HFFc6 (cell line): Measurements from ENCODE around the gene PPP1R9A. TPM values are rescaled to one million over a fixed set of nuclear protein-coding genes. Genes with fewer than 3 reads are reported as not detected.

ENCODE experiments used
- DNase-seq: peaks from one replicate; pipeline ENCODE4 v3.0.0-alpha.2; 2018
- H3K27ac Mint-ChIP-seq: 2 replicates; pipeline ENCODE4 v1.8.0; 2020; ENCODE audit warnings: mild to moderate bottlenecking, mixed read lengths
- H3K27me3 Mint-ChIP-seq: 2 replicates; pipeline ENCODE4 v1.8.0; 2021; ENCODE audit warnings: mild to moderate bottlenecking, moderate library complexity, mixed read lengths; ENCODE audit not compliant: insufficient read depth
- H3K36me3 Mint-ChIP-seq: 2 replicates; pipeline ENCODE4 v1.8.0; 2021; ENCODE audit warnings: low read depth, mixed read lengths
- H3K4me1 Mint-ChIP-seq: 2 replicates; pipeline ENCODE4 v1.8.0; 2020; ENCODE audit warnings: low read depth, mixed read lengths
- H3K4me3 Mint-ChIP-seq: 2 replicates; pipeline ENCODE4 v1.8.0; 2020; ENCODE audit warnings: mild to moderate bottlenecking, moderate library complexity, mixed read lengths
- H3K9me3 Mint-ChIP-seq: 2 replicates; pipeline ENCODE4 v1.8.0; 2020; ENCODE audit warnings: mild to moderate bottlenecking, mixed read lengths
- CTCF ChIP-seq: fragments of 200-600 bp; sonication (generic); IDR thresholded peaks from 2 replicates; pipeline ENCODE4 v1.5.0; 2021; ENCODE audit warnings: antibody characterized with exemption, mild to moderate bottlenecking
- total RNA-seq, 6 experiments: library from RNA; stranded (reverse); fragmentation: NEBNext Ultra II Directional; extraction: Animal tissue kit (Norgen Biotek cat#: 25700); gene quantifications; 2 replicates in 1 of 6; 3 replicates in 5 of 6; pipeline ENCODE4 v1.2.3, GENCODE V29; 2021

PPP1R9A gene
- total RNA-seq, 6 experiments from 2014 or later = not detected

DNA sequence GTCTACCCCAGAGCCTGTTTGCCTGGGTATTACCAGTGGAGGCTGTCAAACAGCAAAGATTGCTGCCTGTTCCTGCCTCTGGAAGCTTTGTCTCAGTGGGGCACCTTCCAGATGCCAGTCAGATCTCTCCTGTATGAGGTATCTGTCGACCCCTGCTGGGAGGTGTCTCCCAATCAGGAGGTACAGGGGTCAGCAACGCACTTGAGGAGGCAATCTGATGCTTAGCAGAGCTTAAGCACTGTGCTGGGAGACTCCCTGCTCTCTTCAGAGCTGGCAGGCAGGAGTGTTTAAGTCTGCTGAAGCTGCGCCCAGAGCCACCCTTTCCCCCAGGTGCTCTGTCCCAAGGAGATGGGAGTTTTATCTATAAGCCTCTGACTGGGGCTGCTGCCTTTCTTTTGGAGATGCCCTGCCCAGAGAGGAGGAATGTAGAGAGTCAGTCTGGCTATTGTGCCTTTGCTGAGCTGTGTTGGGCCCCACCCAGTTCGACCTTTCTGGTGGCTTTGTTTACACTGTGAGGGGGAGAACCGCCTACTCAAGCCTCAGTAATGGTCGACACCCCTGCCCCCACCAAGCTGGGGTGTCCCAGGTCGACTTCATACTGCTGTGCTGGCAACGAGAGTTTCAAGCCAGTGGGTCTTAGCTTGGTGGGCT lies 62.2 kb downstream of the PPP1R9A start:
- H3K36me3 Mint-ChIP-seq = no peaks in the 10 kb centered on the region
- no peak overlapping the region for H3K27ac Mint-ChIP-seq
- DNase-seq = no peak
- peaks cover 29% of the 10 kb centered on the region for H3K9me3 Mint-ChIP-seq
- H3K4me3 Mint-ChIP-seq = no peak overlapping the region
- H3K27me3 Mint-ChIP-seq = peaks cover 3% of the 10 kb centered on the region; the same call in 1 of the 2 replicates
- peaks cover 12% of the 10 kb centered on the region; the same call in 1 of the 2 replicates for H3K4me1 Mint-ChIP-seq
- TF ChIP-seq CTCF = no peak

DNA sequence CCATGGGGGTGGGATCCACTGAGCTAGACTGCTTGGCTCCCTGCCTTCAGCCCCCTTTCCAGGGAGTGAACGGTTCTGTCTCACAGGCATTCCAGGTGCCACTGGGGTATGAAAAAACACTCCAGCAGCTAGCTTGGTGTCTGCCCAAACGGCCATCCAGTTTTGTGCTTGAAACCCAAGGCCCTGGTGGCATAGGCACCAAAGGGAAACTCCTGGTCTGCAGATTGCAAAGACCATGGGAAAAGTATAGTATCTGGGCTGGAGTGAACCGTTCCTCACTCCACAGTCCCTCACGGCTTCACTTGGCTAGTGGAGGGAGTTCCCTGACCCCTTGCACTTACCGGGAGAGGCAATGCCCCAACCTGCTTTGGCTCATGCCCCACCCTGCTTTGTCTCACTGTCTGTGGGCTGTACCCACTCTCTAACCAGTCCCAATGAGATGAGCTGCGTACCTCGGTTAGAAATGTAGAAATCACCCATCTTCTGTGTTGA lies 62.7 kb downstream of the PPP1R9A start:
- Mint-ChIP-seq H3K27ac (no peak overlapping the region), H3K4me3 (no peak overlapping the region), H3K36me3 (no peaks in the 10 kb centered on the region), H3K4me1 (peaks cover 12% of the 10 kb centered on the region; the same call in 1 of the 2 replicates), H3K9me3 (peaks cover 23% of the 10 kb centered on the region), H3K27me3 (peaks cover 3% of the 10 kb centered on the region; the same call in 1 of the 2 replicates)
- TF ChIP-seq CTCF = no peak
- no peak for DNase-seq

- H3K27me3 Mint-ChIP-seq = peaks cover 3% of the 10 kb centered on the region; the same call in 1 of the 2 replicates
- H3K9me3 Mint-ChIP-seq = peaks cover 13% of the 10 kb centered on the region
- peak overlapping the region; percentile 13; the same call in 1 of the 2 replicates for H3K27ac Mint-ChIP-seq
- peak; percentile 14 for DNase-seq
- TF ChIP-seq CTCF = no peak
- peaks cover 12% of the 10 kb centered on the region; the same call in 1 of the 2 replicates for H3K4me1 Mint-ChIP-seq
- no peak overlapping the region for H3K4me3 Mint-ChIP-seq
- H3K36me3 Mint-ChIP-seq = no peaks in the 10 kb centered on the region
These were observed 63.9 kb downstream of the PPP1R9A start for GRCh38 chr7:94971051-94971867.

- Mint-ChIP-seq H3K4me3 (no peak overlapping the region), H3K36me3 (no peaks in the 10 kb centered on the region), H3K27ac (no peak overlapping the region), H3K4me1 (peaks cover 12% of the 10 kb centered on the region; the same call in 1 of the 2 replicates), H3K27me3 (peaks cover 2% of the 10 kb centered on the region), H3K9me3 (peaks cover 5% of the 10 kb centered on the region)
- TF ChIP-seq CTCF = no peak
- DNase-seq = no peak
These were observed 64.9 kb downstream of the PPP1R9A start for GRCh38 chr7:94972296-94972695.

DNA sequence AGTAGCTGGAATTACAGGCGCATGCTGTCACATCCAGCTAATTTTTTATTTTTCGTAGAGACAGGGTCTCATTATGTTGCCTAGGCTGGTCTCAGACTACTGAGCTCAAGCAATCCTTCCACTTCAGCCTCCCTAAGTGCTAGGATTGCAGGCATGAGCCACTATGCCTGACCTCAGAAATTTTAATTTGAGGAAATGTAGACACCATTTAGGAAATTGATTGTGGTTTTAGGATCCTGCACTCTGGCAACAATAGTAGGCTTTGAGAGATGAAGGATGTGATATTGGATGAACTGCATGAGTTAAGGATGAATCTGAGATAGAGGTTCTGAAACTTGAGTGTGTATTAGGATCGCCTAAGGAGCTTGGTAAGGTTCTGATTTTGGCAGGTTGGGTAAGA lies 66.5 kb downstream of the PPP1R9A start:
- no peaks in the 10 kb centered on the region; the same call in 1 of the 2 replicates for H3K9me3 Mint-ChIP-seq
- H3K36me3 Mint-ChIP-seq = no peaks in the 10 kb centered on the region
- H3K4me1 Mint-ChIP-seq = peaks cover 12% of the 10 kb centered on the region; the same call in 1 of the 2 replicates
- no peak for TF ChIP-seq CTCF
- no peak for DNase-seq
- H3K27me3 Mint-ChIP-seq = peaks cover 2% of the 10 kb centered on the region
- no peak overlapping the region for H3K27ac Mint-ChIP-seq
- H3K4me3 Mint-ChIP-seq = no peak overlapping the region
